GM12873 (cell line): ENCODE measurements around the gene PTPRN2.

Experiments
- CTCF ChIP-seq: IDR thresholded peaks from 2 replicates; pipeline ENCODE4 v1.5.1; 2012; ENCODE audit warnings: low read depth, mild to moderate bottlenecking, moderate library complexity, low read length, control low read depth; ENCODE audit not compliant: insufficient read depth; ENCODE audit errors: missing control alignments

The PTPRN2 gene

GRCh38 chr7:158382363-158383254 lies 205.0 kb downstream of the PTPRN2 start:
- TF ChIP-seq CTCF: no peak

DNA sequence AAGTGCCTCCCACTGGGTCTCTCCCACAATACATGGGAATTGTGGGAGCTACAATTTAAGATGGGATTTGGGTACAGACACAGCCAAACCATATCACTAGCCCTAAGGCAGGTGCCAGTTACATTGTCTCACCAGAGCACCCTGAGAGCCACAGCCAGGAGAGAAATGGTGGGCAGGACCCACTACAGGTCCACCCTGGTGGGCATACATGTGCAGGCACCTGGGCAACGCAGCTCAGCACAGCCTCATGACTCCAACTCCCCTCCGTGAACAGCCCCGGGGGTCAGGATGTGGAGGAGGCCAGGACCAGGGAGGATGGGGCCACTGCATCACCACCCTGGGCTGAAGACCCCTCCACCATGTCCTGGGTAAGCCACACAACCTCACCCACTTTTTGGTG lies 205.7 kb downstream of the PTPRN2 start:
- TF ChIP-seq CTCF: no peak

DNA sequence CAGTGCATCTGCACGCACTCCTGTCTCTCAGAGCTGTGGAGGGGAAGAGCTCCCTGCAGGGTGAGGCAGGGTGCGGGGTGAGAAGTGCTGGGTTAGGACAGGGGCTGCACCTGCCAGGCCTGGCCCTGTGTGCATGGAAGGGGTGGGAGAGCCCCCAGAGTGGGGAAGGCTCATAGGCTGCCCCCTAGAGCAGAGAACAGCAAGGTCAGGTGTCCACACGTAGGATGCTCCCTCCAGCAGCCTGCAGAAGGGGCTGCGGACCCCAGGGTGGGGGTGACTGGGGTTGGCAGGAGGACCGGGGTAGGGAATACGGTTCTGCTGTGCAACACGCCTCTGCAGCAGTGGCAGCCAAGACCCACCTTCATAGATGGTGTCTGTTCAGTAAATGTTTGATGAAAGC lies 208.6 kb downstream of the PTPRN2 start:
- TF ChIP-seq CTCF: no peak

DNA sequence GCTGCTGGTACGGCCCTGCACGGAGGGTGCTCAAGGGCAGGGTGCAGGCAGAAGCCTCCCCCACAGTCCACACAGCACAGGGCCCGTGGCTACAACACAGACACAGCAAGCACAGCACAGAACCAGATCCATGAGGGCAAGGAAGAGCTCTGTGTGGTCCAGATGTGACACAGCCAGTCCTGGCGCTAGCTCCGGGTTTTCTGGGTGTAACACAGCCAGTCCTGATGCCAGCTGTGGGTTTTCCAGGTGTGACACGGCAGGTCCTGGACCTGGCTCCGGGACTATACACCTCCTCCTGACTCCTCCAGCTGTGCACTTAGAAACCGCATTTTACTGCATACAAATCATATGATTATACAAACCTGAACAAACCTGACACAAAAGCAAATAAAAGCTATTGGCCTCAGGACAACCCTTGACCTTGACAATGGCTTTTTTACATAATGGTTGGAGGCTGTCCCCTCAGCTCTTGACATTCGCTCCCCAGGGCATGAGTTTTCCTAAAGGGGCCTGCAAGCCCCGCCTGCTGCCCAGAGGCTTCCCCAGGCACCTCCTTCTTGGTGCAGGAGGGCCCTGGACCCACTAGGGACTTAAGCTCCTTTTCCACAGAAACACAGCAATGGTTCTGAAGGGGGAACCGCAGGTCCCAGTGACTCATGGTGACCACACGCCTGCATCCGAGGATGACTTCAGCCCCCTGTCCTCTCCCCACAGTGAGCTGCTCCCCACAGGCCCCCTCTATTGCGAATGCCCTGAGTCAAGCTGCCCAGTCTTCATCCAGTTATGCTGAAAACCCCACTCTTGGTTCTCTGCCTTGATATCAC lies 209.6 kb downstream of the PTPRN2 start:
- no peak for TF ChIP-seq CTCF

GRCh38 chr7:158375034-158375433 lies 212.6 kb downstream of the PTPRN2 start:
- TF ChIP-seq CTCF: no peak

DNA sequence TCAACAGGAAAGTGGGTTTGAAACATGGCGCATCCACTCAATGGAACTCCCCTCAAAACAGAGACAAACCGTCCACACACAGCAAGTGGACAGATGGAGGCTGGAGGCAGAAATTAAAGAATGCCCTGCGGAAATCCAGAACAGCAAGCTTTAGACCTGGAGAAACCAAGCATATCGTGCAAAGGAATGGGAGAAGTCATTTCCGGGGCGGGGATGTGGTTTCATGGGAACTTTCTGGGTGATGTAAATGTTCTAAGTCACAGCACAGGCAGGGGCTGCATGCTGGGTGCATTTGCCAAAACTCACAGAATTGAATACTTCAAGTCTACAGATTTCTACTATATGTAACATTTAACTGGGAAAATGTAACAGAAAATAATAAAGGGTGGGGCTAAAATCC lies 213.0 kb downstream of the PTPRN2 start:
- TF ChIP-seq CTCF: no peak

DNA sequence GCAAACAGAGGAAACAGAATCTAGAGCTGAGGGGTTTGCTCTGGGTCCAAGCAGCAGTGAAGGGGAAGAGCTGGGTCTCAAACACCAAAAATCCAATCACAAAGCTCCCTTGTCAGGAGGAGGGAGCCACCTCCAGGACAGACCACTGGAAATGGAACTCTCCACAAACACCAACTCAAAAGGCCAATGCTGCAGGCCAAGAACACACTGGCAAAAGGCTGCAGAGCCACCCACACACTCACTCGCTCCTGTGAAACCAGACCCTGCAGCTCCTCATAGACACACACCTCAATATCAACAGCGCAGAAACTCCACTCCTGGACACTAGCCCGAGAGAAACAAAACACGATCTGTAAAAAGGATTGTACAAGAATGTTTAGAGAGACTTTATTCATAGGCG lies 213.5 kb downstream of the PTPRN2 start:
- TF ChIP-seq CTCF: no peak
